ENCODE results near the gene RUNX2.

RUNX2 gene

DNA sequence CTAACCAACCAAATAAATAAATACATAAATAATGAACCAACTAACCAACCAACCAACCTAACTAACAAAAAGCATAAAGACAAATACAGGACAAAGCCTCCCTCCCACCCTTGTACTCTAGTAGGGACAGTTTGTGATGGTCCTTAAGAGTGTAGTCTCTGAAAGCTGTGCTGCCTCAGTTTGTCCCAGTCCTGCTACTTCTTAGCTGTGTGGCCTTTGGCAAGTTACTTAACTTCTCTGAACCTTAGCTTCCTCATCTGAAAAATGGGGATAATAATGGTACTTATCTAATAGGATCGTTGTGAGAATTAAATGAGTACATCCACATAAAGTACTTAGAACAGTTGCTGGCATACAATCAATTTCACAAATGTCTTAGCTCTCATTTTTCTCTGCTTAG lies 282.2 kb downstream of the RUNX2 start:
- TF ChIP-seq TEAD4 (IDR thresholded peaks at IDR 0.05): no peak
- TF ChIP-seq TCF12 (IDR thresholded peaks at IDR 0.05; ENCODE audit: low read depth): no peak
- no peak for TF ChIP-seq FOXM1 (IDR thresholded peaks at IDR 0.05; ENCODE audit: borderline replicate concordance, low read depth)
- no peak for TF ChIP-seq EGR1 (IDR thresholded peaks at IDR 0.05)
- no peak for TF ChIP-seq CEBPB (IDR thresholded peaks at IDR 0.05)
- TF ChIP-seq, protein P1, sequence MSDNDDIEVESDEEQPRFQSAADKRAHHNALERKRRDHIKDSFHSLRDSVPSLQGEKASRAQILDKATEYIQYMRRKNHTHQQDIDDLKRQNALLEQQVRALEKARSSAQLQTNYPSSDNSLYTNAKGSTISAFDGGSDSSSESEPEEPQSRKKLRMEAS (IDR thresholded peaks at IDR 0.05): no peak
- no peak for TF ChIP-seq RAD21 (IDR thresholded peaks at IDR 0.05; ENCODE audit: low read depth)
- TF ChIP-seq CREB1 (IDR thresholded peaks at IDR 0.05; ENCODE audit: low read depth): no peak
- no peak for TF ChIP-seq EP300 (IDR thresholded peaks at IDR 0.05; ENCODE audit: borderline replicate concordance)
- TF ChIP-seq, protein P2, sequence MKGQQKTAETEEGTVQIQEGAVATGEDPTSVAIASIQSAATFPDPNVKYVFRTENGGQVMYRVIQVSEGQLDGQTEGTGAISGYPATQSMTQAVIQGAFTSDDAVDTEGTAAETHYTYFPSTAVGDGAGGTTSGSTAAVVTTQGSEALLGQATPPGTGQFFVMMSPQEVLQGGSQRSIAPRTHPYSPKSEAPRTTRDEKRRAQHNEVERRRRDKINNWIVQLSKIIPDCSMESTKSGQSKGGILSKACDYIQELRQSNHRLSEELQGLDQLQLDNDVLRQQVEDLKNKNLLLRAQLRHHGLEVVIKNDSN (IDR thresholded peaks at IDR 0.05): no peak
- no peak for TF ChIP-seq ZBTB7A (IDR thresholded peaks at IDR 0.05; ENCODE audit: low read depth)
- TF ChIP-seq YY1 (IDR thresholded peaks at IDR 0.05; ENCODE audit: low read depth): no peak
- no peak for TF ChIP-seq TAF1 (IDR thresholded peaks at IDR 0.05; ENCODE audit: low read depth)
- no peak for TF ChIP-seq REST (IDR thresholded peaks at IDR 0.05; ENCODE audit: low read depth)
- TF ChIP-seq NFIC (IDR thresholded peaks at IDR 0.05): no peak

DNA sequence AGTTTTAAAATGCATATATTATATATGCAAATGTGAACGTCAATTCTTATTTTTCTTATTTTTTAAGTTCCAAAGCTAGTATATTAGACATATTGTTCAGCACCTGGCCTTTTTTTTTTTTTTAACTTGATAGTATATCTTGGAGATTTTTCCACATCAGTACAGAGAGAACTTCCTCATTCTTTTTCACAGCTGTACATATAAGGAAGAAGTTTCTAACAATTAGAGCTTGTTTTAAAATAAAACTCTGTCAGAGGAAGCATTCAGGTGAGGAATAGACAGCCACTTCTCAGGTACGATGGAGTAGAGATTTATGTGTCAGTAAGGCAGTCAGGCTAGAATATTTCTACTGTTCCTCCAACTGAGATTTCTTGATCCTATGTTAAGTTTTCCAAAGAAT lies 282.7 kb downstream of the RUNX2 start:
- TF ChIP-seq REST (IDR thresholded peaks at IDR 0.05; ENCODE audit: low read depth) (no peak), YY1 (IDR thresholded peaks at IDR 0.05; ENCODE audit: low read depth) (no peak), TEAD4 (IDR thresholded peaks at IDR 0.05) (no peak), NFIC (IDR thresholded peaks at IDR 0.05) (no peak), CEBPB (IDR thresholded peaks at IDR 0.05) (no peak), TCF12 (IDR thresholded peaks at IDR 0.05; ENCODE audit: low read depth) (no peak), EGR1 (IDR thresholded peaks at IDR 0.05) (no peak), RAD21 (IDR thresholded peaks at IDR 0.05; ENCODE audit: low read depth) (no peak), EP300 (IDR thresholded peaks at IDR 0.05; ENCODE audit: borderline replicate concordance) (no peak), ZBTB7A (IDR thresholded peaks at IDR 0.05; ENCODE audit: low read depth) (no peak), CREB1 (IDR thresholded peaks at IDR 0.05; ENCODE audit: low read depth) (no peak), TAF1 (IDR thresholded peaks at IDR 0.05; ENCODE audit: low read depth) (no peak), FOXM1 (IDR thresholded peaks at IDR 0.05; ENCODE audit: borderline replicate concordance, low read depth) (no peak)
- TF ChIP-seq, protein P1 (IDR thresholded peaks at IDR 0.05): no peak
- TF ChIP-seq, protein P2 (IDR thresholded peaks at IDR 0.05): no peak

DNA sequence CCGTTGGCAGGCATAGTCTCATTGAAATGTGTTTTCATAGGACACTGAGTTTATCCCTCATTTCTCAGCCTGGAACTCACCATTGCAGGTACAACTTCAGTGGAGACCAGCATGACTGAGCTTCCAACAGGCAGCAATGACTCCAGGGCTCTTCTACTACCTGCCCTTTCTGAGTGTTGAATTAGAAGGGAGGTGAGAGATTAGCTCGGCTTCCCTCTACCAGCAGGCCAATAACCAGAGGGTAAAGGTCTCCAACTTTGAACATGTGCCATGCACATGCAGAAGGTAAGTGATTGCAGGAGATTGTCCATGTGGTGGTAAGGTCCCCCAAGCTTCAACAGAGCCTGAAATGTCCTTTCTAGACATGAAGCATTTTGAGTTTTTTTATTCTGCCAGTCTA lies 283.4 kb downstream of the RUNX2 start:
- TF ChIP-seq, protein P1 (IDR thresholded peaks at IDR 0.05): 0 out of 2 replicates have a peak, but pooled peaks have one; percentile 12
- TF ChIP-seq ZBTB7A (IDR thresholded peaks at IDR 0.05; ENCODE audit: low read depth): no peak

GRCh38 chr6:45613656-45614055 lies 285.5 kb downstream of the RUNX2 start:
- TF ChIP-seq EP300 (IDR thresholded peaks at IDR 0.05; ENCODE audit: borderline replicate concordance) (no peak), ZBTB7A (IDR thresholded peaks at IDR 0.05; ENCODE audit: low read depth) (no peak), TAF1 (IDR thresholded peaks at IDR 0.05; ENCODE audit: low read depth) (no peak), CEBPB (IDR thresholded peaks at IDR 0.05) (no peak), REST (IDR thresholded peaks at IDR 0.05; ENCODE audit: low read depth) (no peak), RAD21 (IDR thresholded peaks at IDR 0.05; ENCODE audit: low read depth) (no peak), TEAD4 (IDR thresholded peaks at IDR 0.05) (no peak)
- TF ChIP-seq, protein P1 (IDR thresholded peaks at IDR 0.05): no peak
